ENCODE data around the gene RBM19. TPM values are rescaled to one million over a fixed set of nuclear protein-coding genes. Genes with fewer than 3 reads are reported as not detected.

RBM19 gene
- total and polyA plus RNA-seq, 4 donors, result 17.9 to 33.6 (median 21.9) TPM

DNA sequence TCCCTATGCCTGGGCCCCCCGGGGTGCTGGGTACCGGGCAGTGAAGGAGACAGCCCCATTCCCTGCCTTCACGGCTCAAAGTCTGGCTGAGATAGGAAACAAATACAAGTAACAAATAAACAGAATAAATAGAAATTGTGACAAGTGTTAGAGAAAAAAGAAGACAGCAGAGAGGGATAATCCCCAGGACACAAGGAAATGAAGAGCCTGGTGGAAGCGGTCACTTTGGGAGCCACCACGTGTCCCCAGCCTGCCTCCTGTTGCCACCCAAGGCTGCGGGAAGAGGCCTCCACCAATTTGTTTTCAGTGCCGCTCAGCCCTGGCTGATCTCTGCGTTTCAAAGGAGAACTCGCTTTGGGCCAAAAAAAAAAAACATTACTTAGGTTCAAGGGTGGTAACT, 31.2 kb downstream of the RBM19 start:
- H3K27ac ChIP-seq (ENCODE audit: low read depth in 1 of 2, low read length in 1 of 2), result no peak overlapping the region
- no peak overlapping the region for H3K9ac ChIP-seq (ENCODE audit: insufficient read depth in 1 of 2, low read length in 2 of 2)
- peaks cover 0 to 50% (median 5%) of the 10 kb centered on the region in 4 donors for H3K36me3 ChIP-seq (ENCODE audit: control insufficient read depth in 4 of 4, insufficient read depth in 4 of 4, low read length in 4 of 4)
- H3K4me3 ChIP-seq, result no peak overlapping the region
- H3K27me3 ChIP-seq (ENCODE audit: control insufficient read depth in 3 of 3, insufficient read depth in 3 of 3, low read length in 2 of 3), result no peaks in the 10 kb centered on the region
- DNase-seq, result no peak
- no peak for ATAC-seq (ENCODE audit: insufficient read depth, low FRiP score)
- TF ChIP-seq, protein P1, sequence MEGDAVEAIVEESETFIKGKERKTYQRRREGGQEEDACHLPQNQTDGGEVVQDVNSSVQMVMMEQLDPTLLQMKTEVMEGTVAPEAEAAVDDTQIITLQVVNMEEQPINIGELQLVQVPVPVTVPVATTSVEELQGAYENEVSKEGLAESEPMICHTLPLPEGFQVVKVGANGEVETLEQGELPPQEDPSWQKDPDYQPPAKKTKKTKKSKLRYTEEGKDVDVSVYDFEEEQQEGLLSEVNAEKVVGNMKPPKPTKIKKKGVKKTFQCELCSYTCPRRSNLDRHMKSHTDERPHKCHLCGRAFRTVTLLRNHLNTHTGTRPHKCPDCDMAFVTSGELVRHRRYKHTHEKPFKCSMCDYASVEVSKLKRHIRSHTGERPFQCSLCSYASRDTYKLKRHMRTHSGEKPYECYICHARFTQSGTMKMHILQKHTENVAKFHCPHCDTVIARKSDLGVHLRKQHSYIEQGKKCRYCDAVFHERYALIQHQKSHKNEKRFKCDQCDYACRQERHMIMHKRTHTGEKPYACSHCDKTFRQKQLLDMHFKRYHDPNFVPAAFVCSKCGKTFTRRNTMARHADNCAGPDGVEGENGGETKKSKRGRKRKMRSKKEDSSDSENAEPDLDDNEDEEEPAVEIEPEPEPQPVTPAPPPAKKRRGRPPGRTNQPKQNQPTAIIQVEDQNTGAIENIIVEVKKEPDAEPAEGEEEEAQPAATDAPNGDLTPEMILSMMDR (IDR thresholded peaks at IDR 0.05; ENCODE audit: control extremely low read depth, extremely low read depth), result no peak
- H3K4me1 ChIP-seq (ENCODE audit: control insufficient read depth in 5 of 5, insufficient read depth in 5 of 5, low read length in 5 of 5), result peaks cover 0 to 20% (median 6%) of the 10 kb centered on the region in 5 donors
- 92 to 93% methylated on average over 9 of the region's 9 CpGs for WGBS, 2 donors
- peaks cover 0 to 2% (median 0%) of the 10 kb centered on the region in 4 donors for H3K9me3 ChIP-seq (ENCODE audit: control insufficient read depth in 4 of 4, insufficient read depth in 3 of 4, low read length in 3 of 4)

DNA sequence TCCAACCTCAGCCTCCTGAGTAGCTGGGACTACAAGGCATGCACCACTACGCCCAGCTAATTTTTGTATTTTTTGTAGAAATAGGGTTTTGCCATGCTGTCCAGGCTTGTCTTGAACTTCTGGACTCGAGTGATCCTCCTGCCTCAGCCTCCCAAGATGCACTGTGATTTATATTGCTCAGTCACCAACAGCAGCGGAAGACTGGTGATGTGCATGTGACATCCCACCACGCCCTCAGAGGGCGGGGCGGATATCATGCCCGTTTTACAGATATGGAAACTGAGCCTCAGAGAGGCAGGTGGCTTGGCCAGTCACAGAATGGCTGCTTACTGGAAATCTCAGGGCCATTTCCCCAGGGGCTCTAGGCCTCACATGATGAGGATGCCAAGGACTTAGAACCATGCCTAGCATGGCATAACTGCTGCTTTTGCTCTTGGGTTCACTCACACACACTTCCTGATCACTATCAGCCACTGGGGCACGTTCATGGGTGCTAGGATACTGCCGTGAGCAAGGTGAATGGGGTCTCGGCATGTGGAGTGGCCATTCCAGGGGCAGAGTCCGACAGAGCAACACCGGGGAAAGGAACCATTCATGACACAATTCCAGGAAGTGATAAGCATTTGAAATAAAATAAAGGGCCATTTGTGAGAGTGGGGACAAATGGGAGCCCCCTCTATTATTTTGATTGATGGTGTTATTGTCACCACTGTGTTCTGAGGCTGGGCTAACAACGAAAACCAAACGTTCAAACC, 31.9 kb downstream of the RBM19 start:
- Histone ChIP-seq H3K27ac (ENCODE audit: low read depth in 1 of 2, low read length in 1 of 2) (no peak overlapping the region), H3K4me3 (no peak overlapping the region), H3K9ac (ENCODE audit: insufficient read depth in 1 of 2, low read length in 2 of 2) (no peak overlapping the region), H3K9me3 (ENCODE audit: control insufficient read depth in 4 of 4, insufficient read depth in 3 of 4, low read length in 3 of 4) (no peaks in the 10 kb centered on the region), H3K4me1 (ENCODE audit: control insufficient read depth in 5 of 5, insufficient read depth in 5 of 5, low read length in 5 of 5) (peaks cover 0 to 20% (median 6%) of the 10 kb centered on the region in 5 donors), H3K27me3 (ENCODE audit: control insufficient read depth in 3 of 3, insufficient read depth in 3 of 3, low read length in 2 of 3) (no peaks in the 10 kb centered on the region), H3K36me3 (ENCODE audit: control insufficient read depth in 4 of 4, insufficient read depth in 4 of 4, low read length in 4 of 4) (peaks cover 0 to 48% (median 5%) of the 10 kb centered on the region in 4 donors)
- ATAC-seq (ENCODE audit: insufficient read depth, low FRiP score) (no peak), DNase-seq (no peak)
- 84 to 87% methylated on average over 14 of the region's 14 CpGs for WGBS, 2 donors
- TF ChIP-seq, protein P1 (IDR thresholded peaks at IDR 0.05; ENCODE audit: control extremely low read depth, extremely low read depth), result no peak

DNA sequence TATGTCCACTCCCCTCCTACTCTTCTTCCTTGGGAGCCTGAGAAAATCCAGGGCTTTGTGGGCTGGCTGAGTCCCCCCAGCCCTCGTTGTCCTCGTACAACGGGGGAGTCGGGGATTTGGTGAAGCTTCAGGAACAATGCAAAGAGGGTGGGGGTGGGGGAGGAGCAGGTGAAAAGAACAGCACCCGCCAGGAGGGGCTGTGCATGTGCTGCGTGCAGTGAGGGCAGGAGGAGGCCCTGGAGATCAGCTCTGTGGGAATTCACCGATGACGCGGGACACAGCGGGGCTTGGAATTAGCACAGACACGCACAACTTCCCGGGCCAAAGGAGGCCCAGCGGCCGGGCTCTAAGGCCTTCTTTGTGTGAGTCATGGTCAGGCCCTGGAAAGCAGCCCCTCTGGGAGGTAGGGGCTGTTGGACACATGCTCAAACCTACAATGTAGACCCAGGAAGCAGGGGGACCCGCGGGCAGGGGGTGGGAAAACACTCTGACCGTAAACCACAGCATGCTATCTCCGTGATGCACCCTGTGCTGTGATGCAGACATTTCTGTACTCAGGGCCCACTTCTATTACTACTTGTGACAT, 32.8 kb downstream of the RBM19 start:
- Histone ChIP-seq H3K27me3 (ENCODE audit: control insufficient read depth in 3 of 3, insufficient read depth in 3 of 3, low read length in 2 of 3) (no peaks in the 10 kb centered on the region), H3K9me3 (ENCODE audit: control insufficient read depth in 4 of 4, insufficient read depth in 3 of 4, low read length in 3 of 4) (no peaks in the 10 kb centered on the region), H3K9ac (ENCODE audit: insufficient read depth in 1 of 2, low read length in 2 of 2) (no peak overlapping the region), H3K36me3 (ENCODE audit: control insufficient read depth in 4 of 4, insufficient read depth in 4 of 4, low read length in 4 of 4) (peaks cover 2 to 45% (median 4%) of the 10 kb centered on the region in 4 donors), H3K4me3 (no peak overlapping the region), H3K27ac (ENCODE audit: low read depth in 1 of 2, low read length in 1 of 2) (no peak overlapping the region), H3K4me1 (ENCODE audit: control insufficient read depth in 5 of 5, insufficient read depth in 5 of 5, low read length in 5 of 5) (peaks cover 0 to 20% (median 6%) of the 10 kb centered on the region in 5 donors)
- TF ChIP-seq, protein P1 (IDR thresholded peaks at IDR 0.05; ENCODE audit: control extremely low read depth, extremely low read depth), result no peak
- DNase-seq (peak; percentile 52 to 63 (median 61)), ATAC-seq (ENCODE audit: insufficient read depth, low FRiP score) (no peak)
- WGBS, 2 donors, result 84 to 92% methylated on average over 18 of the region's 18 CpGs

Data from lung (tissue), 12 donors.